D721Med (cell line): ENCODE results near the gene CMIP.
A peak's percentile ranks its signal among the peaks of the same experiment; 100 is the strongest.

ENCODE experiments used
- DNase-seq: peaks from one replicate; pipeline ENCODE4 v3.0.0; 2011; ENCODE audit warnings: low spot score; ENCODE audit not compliant: insufficient read length
- FAIRE-seq: peaks from 2 replicates; lab custom pipeline; 2011; peaks lifted over from hg19 to GRCh38; lab: Jason Lieb, UNC
- TF ChIP-seq, protein P1 (sequence below): IDR thresholded peaks from 2 replicates; pipeline ENCODE4 v1.5.1; 2012; ENCODE audit warnings: mild to moderate bottlenecking, control low read depth; ENCODE audit not compliant: insufficient read depth; ENCODE audit errors: missing control alignments

The CMIP gene

DNA sequence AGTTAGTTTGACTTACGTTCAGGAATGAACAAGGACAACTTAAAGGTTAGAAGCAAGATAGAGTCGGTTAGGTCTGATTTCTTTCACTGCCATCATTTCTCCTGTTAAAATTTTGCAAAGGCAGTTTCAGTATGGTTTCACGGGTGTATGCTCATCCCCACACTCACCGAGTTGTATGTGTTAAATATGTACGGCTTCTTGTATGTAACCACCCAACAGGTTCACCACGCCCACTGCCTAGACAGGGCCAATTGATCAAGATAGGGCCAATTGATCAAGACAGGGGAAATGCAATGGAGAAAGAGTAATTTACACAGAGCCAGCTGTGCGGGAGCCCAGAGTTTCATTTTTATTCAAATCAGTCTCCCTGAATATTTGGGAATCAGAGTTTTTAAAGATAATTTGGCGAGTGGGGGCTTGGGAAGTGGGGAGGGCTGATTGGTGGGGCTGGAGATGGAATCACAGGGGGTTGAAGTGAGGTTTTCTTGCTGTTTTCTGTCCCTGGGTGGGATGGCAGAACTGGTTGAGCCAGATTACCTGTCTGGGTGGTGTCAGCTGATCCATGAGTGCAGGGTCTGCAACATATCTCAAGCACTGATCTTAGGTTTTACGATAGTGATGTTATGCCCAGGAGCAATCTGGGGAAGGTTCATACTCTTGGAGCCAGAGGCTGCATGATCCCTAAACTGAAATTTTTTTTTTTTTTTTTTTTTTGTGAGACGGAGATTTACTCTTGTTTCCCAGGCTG, 272.0 kb downstream of the CMIP start:
- TF ChIP-seq, protein P1, sequence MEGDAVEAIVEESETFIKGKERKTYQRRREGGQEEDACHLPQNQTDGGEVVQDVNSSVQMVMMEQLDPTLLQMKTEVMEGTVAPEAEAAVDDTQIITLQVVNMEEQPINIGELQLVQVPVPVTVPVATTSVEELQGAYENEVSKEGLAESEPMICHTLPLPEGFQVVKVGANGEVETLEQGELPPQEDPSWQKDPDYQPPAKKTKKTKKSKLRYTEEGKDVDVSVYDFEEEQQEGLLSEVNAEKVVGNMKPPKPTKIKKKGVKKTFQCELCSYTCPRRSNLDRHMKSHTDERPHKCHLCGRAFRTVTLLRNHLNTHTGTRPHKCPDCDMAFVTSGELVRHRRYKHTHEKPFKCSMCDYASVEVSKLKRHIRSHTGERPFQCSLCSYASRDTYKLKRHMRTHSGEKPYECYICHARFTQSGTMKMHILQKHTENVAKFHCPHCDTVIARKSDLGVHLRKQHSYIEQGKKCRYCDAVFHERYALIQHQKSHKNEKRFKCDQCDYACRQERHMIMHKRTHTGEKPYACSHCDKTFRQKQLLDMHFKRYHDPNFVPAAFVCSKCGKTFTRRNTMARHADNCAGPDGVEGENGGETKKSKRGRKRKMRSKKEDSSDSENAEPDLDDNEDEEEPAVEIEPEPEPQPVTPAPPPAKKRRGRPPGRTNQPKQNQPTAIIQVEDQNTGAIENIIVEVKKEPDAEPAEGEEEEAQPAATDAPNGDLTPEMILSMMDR, result no peak
- DNase-seq, result no peak
- FAIRE-seq, result no peak

GRCh38 chr16:81717662-81718189, 273.1 kb downstream of the CMIP start:
- DNase-seq, result no peak
- TF ChIP-seq, protein P1, result no peak
- no peak for FAIRE-seq

- no peak for FAIRE-seq
- no peak for DNase-seq
- TF ChIP-seq, protein P1, result no peak
These were observed 274.0 kb downstream of the CMIP start for GRCh38 chr16:81718637-81719036.

DNA sequence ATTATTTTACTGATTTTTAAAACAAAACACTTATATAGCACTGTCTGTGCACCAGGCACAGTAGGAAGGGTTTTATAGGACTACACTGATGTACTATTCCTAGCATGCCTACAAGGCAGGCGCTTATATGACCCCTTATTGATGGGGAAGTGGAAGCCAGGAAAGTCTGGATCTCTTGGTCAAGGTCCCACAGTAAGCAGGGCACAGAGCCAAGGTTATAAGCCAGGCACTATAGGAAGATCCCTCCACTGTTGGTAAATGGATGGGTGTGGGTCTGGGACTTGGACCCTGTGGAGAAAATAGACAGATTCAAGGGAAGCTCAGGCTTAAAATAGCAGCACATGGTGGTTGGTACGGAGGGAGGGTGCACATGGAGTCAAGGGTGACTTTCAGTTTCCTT, 275.4 kb downstream of the CMIP start:
- no peak for DNase-seq
- TF ChIP-seq, protein P1, result no peak
- no peak for FAIRE-seq

- TF ChIP-seq, protein P1, result no peak
- DNase-seq, result no peak
- FAIRE-seq, result no peak
These were observed 276.6 kb downstream of the CMIP start for GRCh38 chr16:81720973-81721906.

- no peak for FAIRE-seq
- DNase-seq, result no peak
- TF ChIP-seq, protein P1, result peak; percentile 74
These were observed 278.6 kb downstream of the CMIP start for GRCh38 chr16:81723098-81723723.
